SK-N-SH (cell line): ENCODE data around the gene ELMO3. TPM values are rescaled to one million over a fixed set of nuclear protein-coding genes. Genes with fewer than 3 reads are reported as not detected.

ENCODE experiments used
- CTCF ChIA-PET: fragments of 300-600, 350-600 bp; formaldehyde crosslinking; extraction: SDS; loops from one replicate; lab custom pipeline; 2021; lab: Yijun Ruan, JAX
- POLR2A ChIA-PET: fragments of 350-600 bp; sonication (Branson Sonifier 250); formaldehyde crosslinking; extraction: SDS; loops from one replicate; lab custom pipeline; 2020; ENCODE audit warnings: antibody characterized with exemption, inconsistent platforms; lab: Yijun Ruan, JAX
- DNase-seq: peaks from one replicate; pipeline ENCODE4 v3.0.0; 2012
- H2AFZ ChIP-seq: fragments of 200-600 bp; sonication (generic); 2 replicates; pipeline ENCODE4 v1.8.1; 2016; ENCODE audit warnings: antibody characterized with exemption, mild to moderate bottlenecking, low read depth
- H3F3A ChIP-seq: fragments of 200-600 bp; sonication (generic); replicated peaks from 2 replicates; pipeline ENCODE3; 2016; ENCODE audit warnings: antibody characterized with exemption, mild to moderate bottlenecking; ENCODE audit not compliant: insufficient read depth
- H3K27ac ChIP-seq, 2 experiments: fragments of 200-500 bp in 1 of 2; fragments of 200-600 bp in 1 of 2; sonication (Bioruptor generic) in 1 of 2; sonication (generic), shearing (Covaris generic) in 1 of 2; 2 replicates each; pipeline versions ENCODE4 v1.5.1 to v1.6.1; 2014 to 2016; ENCODE audit warnings: low read depth in 2 of 2, inconsistent platforms in 1 of 2, low read length in 1 of 2, mild to moderate bottlenecking in 1 of 2, mixed read lengths in 1 of 2
- H3K27me3 ChIP-seq: fragments of 200-600 bp; sonication (generic), shearing (Covaris generic); 2 replicates; pipeline ENCODE4 v1.6.1; 2016; ENCODE audit warnings: mixed run types; ENCODE audit not compliant: insufficient read depth
- H3K36me3 ChIP-seq, 2 experiments: fragments of 200-500 bp in 1 of 2; fragments of 200-600 bp in 1 of 2; sonication (Bioruptor generic) in 1 of 2; sonication (generic) in 1 of 2; replicated peaks in 1 of 2; 2 replicates each; pipeline versions ENCODE3 to v1.5.1; 2014 to 2016; ENCODE audit warnings: low read length in 1 of 2, mild to moderate bottlenecking in 1 of 2; ENCODE audit not compliant: insufficient read depth in 2 of 2, control insufficient read depth in 1 of 2
- H3K4me1 ChIP-seq, 2 experiments: fragments of 200-500 bp in 1 of 2; fragments of 200-600 bp in 1 of 2; sonication (Bioruptor generic) in 1 of 2; sonication (generic), shearing (Covaris generic) in 1 of 2; 2 replicates each; pipeline versions ENCODE4 v1.5.1 to v1.6.1; 2014 to 2016; ENCODE audit warnings: low read depth in 1 of 2, low read length in 1 of 2, mixed run types in 1 of 2; ENCODE audit not compliant: insufficient read depth in 2 of 2, control insufficient read depth in 1 of 2
- H3K4me2 ChIP-seq: fragments of 200-600 bp; sonication (generic), shearing (Covaris generic); 2 replicates; pipeline ENCODE4 v1.6.1; 2017; ENCODE audit warnings: mixed run types
- H3K4me3 ChIP-seq, 2 experiments: fragments of 200-500 bp in 1 of 2; fragments of 200-600 bp in 1 of 2; sonication (Bioruptor generic) in 1 of 2; sonication (generic), shearing (Covaris generic) in 1 of 2; 2 replicates each; pipeline versions ENCODE4 v1.5.1 to v1.8.1; 2014 to 2016; ENCODE audit warnings: low read depth in 2 of 2, inconsistent platforms in 1 of 2, low read length in 1 of 2, mild to moderate bottlenecking in 1 of 2, mixed read lengths in 1 of 2, moderate library complexity in 1 of 2
- H3K79me2 ChIP-seq: fragments of 200-600 bp; sonication (generic); 2 replicates; pipeline ENCODE4 v1.8.1; 2017; ENCODE audit warnings: mild to moderate bottlenecking; ENCODE audit not compliant: insufficient read depth
- H3K9ac ChIP-seq: fragments of 200-600 bp; sonication (generic); 2 replicates; pipeline ENCODE4 v1.6.1; 2017; ENCODE audit warnings: mixed run types
- H3K9me2 ChIP-seq: fragments of 200-600 bp; sonication (generic); 2 replicates; pipeline ENCODE4 v1.6.1; 2017; ENCODE audit warnings: mixed run types
- H3K9me3 ChIP-seq: fragments of 200-600 bp; sonication (generic); 2 replicates; pipeline ENCODE4 v1.6.1; 2017; ENCODE audit warnings: mixed run types, mild to moderate bottlenecking, moderate library complexity
- H4K20me1 ChIP-seq: fragments of 200-600 bp; sonication (generic); 2 replicates; pipeline ENCODE4 v1.6.1; 2017; ENCODE audit warnings: mild to moderate bottlenecking, mixed run types; ENCODE audit not compliant: insufficient read depth
- CHD2 ChIP-seq: fragments of 150-350 bp; IDR thresholded peaks from 2 replicates; pipeline ENCODE4 v1.6.1; 2018; ENCODE audit warnings: low read length; ENCODE audit not compliant: partially characterized antibody
- CTCF ChIP-seq: fragments of 200-600 bp; sonication (generic); IDR thresholded peaks from 2 replicates; pipeline ENCODE4 v1.6.1; 2017; ENCODE audit warnings: antibody characterized with exemption, mild to moderate bottlenecking, moderate library complexity
- FOSL2 ChIP-seq: IDR thresholded peaks from 2 replicates; pipeline ENCODE4 v1.4.0; 2012; ENCODE audit warnings: low read depth, mild to moderate bottlenecking, moderate library complexity, borderline replicate concordance
- FOXJ3 ChIP-seq: sonication (generic); formaldehyde crosslinking; IDR thresholded peaks from 2 replicates; pipeline ENCODE4 v1.5.1; 2020; ENCODE audit warnings: mild to moderate bottlenecking, missing genetic modification reagents
- GATA2 ChIP-seq: sonication (generic); formaldehyde crosslinking; IDR thresholded peaks from 2 replicates; pipeline ENCODE4 v1.5.0; 2020; ENCODE audit warnings: mild to moderate bottlenecking, missing genetic modification reagents
- MEF2A ChIP-seq: IDR thresholded peaks from 2 replicates; pipeline ENCODE4 v1.4.0; 2012; ENCODE audit warnings: low read depth, borderline replicate concordance
- MXI1 ChIP-seq: IDR thresholded peaks from 2 replicates; pipeline ENCODE4 v1.6.1; 2012; ENCODE audit warnings: mild to moderate bottlenecking, low read depth, low read length, improper control_type of control experiment
- NFIC ChIP-seq: IDR thresholded peaks from 2 replicates; pipeline ENCODE4 v1.4.0; 2012; ENCODE audit warnings: borderline replicate concordance
- PBX3 ChIP-seq: IDR thresholded peaks from 2 replicates; pipeline ENCODE4; 2012
- RAD21 ChIP-seq: IDR thresholded peaks from 2 replicates; pipeline ENCODE4 v1.6.1; 2012; ENCODE audit warnings: mild to moderate bottlenecking, low read length
- RXRA ChIP-seq: IDR thresholded peaks from 2 replicates; pipeline ENCODE4 v1.4.0; 2012; ENCODE audit warnings: low read depth, mild to moderate bottlenecking, borderline replicate concordance
- SIN3A ChIP-seq: IDR thresholded peaks from 2 replicates; pipeline ENCODE4 v1.6.1; 2012; ENCODE audit warnings: low read depth, mild to moderate bottlenecking, low read length, moderate library complexity, borderline replicate concordance
- TEAD4 ChIP-seq: IDR thresholded peaks from 2 replicates; pipeline ENCODE4 v1.4.0; 2012; ENCODE audit warnings: mild to moderate bottlenecking, borderline replicate concordance; ENCODE audit not compliant: insufficient read depth
- ZBTB33 ChIP-seq: IDR thresholded peaks from 2 replicates; pipeline ENCODE4 v1.4.0; 2012; ENCODE audit warnings: low read depth, borderline replicate concordance
- WGBS: methylation state at CpG from one replicate; pipeline ENCODE4 v1.1.6; 2017; ENCODE audit warnings: low lambda C conversion rate; 5-methylcytosine and 5-hydroxymethylcytosine counted together
- polyA plus RNA-seq, 3 experiments: library from polyadenylated mRNA; depleted of rRNA; stranded (reverse); fragments of >200 nt; gene quantifications; 2 replicates each; pipeline ENCODE4 v1.2.3, GENCODE V29; 2012
- TF ChIP-seq, protein P1 (sequence below): IDR thresholded peaks from 2 replicates; pipeline ENCODE4 v1.6.1; 2012; ENCODE audit warnings: mild to moderate bottlenecking, low read depth, low read length, moderate library complexity
- TF ChIP-seq, protein P2 (sequence below): fragments of 150-350 bp; IDR thresholded peaks from 2 replicates; pipeline ENCODE4 v1.6.1; 2017; ENCODE audit warnings: antibody characterized with exemption, low read length, low read depth, borderline replicate concordance

Gene ELMO3
- polyA plus RNA-seq, 1 of the 3 experiments (the other 2 are of a cell fraction), result 2.3 TPM

- Histone ChIP-seq H3K79me2 (no peaks in the 10 kb centered on the region), H3F3A (peaks cover 11% of the 10 kb centered on the region), H3K27me3 (no peaks in the 10 kb centered on the region), H3K36me3 (peaks cover 6 to 55% of the 10 kb centered on the region in 2 experiments), H4K20me1 (no peaks in the 10 kb centered on the region), H2AFZ (no peak overlapping the region), H3K9me3 (no peaks in the 10 kb centered on the region), H3K9ac (no peak overlapping the region), H3K4me1 (peaks cover 0 to 5% of the 10 kb centered on the region in 2 experiments; a peak in 1 of 4 replicates), H3K4me2 (no peak overlapping the region), H3K27ac (no peak overlapping the region), H3K4me3 (no peak overlapping the region), H3K9me2 (no peaks in the 10 kb centered on the region)
- TF ChIP-seq TEAD4 (no peak), PBX3 (no peak), MXI1 (no peak), GATA2 (CRISPR knock-in tag) (no peak)
- DNase-seq, result no peak
- CTCF ChIA-PET, result interaction anchor here (1.0 to 1.2 kb wide), 2 partner anchors 14 to 47 kb away, joined by 3 read pairs; no protein-coding TSS in a partner anchor
- POLR2A ChIA-PET, result interaction anchor here (0.7 to 1.0 kb wide), 4 partner anchors 10 to 21 kb away, joined by 3 to 5 read pairs (median 4); no protein-coding TSS in a partner anchor
- 100% methylated on average over 5 of the region's 12 CpGs for WGBS
Measured at GRCh38 chr16:67202426-67202825, 3.5 kb downstream of the ELMO3 start.

DNA sequence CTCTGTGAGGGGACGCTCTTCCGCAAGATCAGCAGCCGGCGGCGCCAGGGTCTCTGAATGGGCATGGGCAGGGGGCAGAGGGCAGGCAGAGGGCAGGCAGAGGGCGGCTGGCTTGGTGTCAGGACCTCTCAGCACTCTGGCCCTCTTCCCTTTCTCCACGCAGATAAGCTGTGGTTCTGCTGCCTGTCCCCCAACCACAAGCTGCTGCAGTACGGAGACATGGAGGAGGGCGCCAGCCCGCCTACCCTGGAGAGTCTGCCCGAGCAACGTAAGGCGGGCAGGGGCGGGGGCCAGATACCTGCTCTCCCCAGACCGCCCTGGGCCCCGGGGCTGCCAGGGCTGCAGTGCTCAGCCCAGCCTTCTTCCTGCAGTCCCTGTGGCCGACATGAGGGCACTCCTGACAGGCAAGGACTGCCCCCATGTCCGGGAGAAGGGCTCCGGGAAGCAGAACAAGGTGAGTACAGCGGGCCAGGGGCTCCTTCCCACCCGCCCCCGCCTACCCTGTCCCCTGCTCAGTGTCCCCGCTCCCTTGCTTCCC is 4.1 kb downstream of the ELMO3 start:
- Histone ChIP-seq H2AFZ (no peak overlapping the region), H3K36me3 (peaks cover 6 to 49% of the 10 kb centered on the region in 2 experiments)
- CTCF ChIA-PET, result interaction anchor here (1.0 to 1.2 kb wide), 2 partner anchors 14 to 48 kb away, joined by 3 read pairs; no protein-coding TSS in a partner anchor
- TF ChIP-seq NFIC (no peak), CHD2 (no peak), FOXJ3 (no peak), RAD21 (no peak), ZBTB33 (no peak), RXRA (no peak), FOSL2 (no peak), MEF2A (no peak), SIN3A (no peak), MXI1 (no peak), GATA2 (CRISPR knock-in tag) (no peak), CTCF (no peak)
- TF ChIP-seq, protein P1, sequence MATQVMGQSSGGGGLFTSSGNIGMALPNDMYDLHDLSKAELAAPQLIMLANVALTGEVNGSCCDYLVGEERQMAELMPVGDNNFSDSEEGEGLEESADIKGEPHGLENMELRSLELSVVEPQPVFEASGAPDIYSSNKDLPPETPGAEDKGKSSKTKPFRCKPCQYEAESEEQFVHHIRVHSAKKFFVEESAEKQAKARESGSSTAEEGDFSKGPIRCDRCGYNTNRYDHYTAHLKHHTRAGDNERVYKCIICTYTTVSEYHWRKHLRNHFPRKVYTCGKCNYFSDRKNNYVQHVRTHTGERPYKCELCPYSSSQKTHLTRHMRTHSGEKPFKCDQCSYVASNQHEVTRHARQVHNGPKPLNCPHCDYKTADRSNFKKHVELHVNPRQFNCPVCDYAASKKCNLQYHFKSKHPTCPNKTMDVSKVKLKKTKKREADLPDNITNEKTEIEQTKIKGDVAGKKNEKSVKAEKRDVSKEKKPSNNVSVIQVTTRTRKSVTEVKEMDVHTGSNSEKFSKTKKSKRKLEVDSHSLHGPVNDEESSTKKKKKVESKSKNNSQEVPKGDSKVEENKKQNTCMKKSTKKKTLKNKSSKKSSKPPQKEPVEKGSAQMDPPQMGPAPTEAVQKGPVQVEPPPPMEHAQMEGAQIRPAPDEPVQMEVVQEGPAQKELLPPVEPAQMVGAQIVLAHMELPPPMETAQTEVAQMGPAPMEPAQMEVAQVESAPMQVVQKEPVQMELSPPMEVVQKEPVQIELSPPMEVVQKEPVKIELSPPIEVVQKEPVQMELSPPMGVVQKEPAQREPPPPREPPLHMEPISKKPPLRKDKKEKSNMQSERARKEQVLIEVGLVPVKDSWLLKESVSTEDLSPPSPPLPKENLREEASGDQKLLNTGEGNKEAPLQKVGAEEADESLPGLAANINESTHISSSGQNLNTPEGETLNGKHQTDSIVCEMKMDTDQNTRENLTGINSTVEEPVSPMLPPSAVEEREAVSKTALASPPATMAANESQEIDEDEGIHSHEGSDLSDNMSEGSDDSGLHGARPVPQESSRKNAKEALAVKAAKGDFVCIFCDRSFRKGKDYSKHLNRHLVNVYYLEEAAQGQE, result no peak
- TF ChIP-seq, protein P2, sequence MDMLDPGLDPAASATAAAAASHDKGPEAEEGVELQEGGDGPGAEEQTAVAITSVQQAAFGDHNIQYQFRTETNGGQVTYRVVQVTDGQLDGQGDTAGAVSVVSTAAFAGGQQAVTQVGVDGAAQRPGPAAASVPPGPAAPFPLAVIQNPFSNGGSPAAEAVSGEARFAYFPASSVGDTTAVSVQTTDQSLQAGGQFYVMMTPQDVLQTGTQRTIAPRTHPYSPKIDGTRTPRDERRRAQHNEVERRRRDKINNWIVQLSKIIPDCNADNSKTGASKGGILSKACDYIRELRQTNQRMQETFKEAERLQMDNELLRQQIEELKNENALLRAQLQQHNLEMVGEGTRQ, result no peak

More for the DNA sequence above, 4.1 kb downstream of the ELMO3 start:
- no peaks in the 10 kb centered on the region for H3K27me3 ChIP-seq
- POLR2A ChIA-PET, result interaction anchor here (0.5 to 1.0 kb wide), 3 partner anchors 9 to 257 kb away, joined by 3 to 4 read pairs (median 3); no protein-coding TSS in a partner anchor
- peaks cover 6% of the 10 kb centered on the region for H3F3A ChIP-seq
- H3K4me3 ChIP-seq, result no peak overlapping the region
- H3K9me3 ChIP-seq, result no peaks in the 10 kb centered on the region
- no peak overlapping the region for H3K4me2 ChIP-seq
- no peaks in the 10 kb centered on the region for H3K9me2 ChIP-seq
- H3K4me1 ChIP-seq, result peaks cover 6 to 11% of the 10 kb centered on the region in 2 experiments; a peak in 2 of 4 replicates
- H3K79me2 ChIP-seq, result no peaks in the 10 kb centered on the region
- DNase-seq, result no peak
- no peaks in the 10 kb centered on the region for H4K20me1 ChIP-seq
- H3K9ac ChIP-seq, result no peak overlapping the region
- H3K27ac ChIP-seq, result no peak overlapping the region
- WGBS, result 89% methylated on average over 10 of the region's 23 CpGs
